Mesothelial cell of epicardium (in vitro differentiated cells): Measurements from ENCODE around the gene AIMP2. TPM values are rescaled to one million over a fixed set of nuclear protein-coding genes. Genes with fewer than 3 reads are reported as not detected.
A peak's percentile ranks its signal among the peaks of the same experiment; 100 is the strongest.
"Not testable (repeated sequence)": the region's sequence is repeated elsewhere in the genome, so short reads cannot be mapped to it uniquely, and the experiment has no call there.

Experiments
- DNase-seq, 2 experiments: peaks; one replicate each; pipeline ENCODE4 v3.0.0; 2021; ENCODE audit warnings: low spot score in 2 of 2; ENCODE audit not compliant: unreplicated experiment in 2 of 2
- H3K27ac Mint-ChIP-seq: 2 replicates; pipeline ENCODE4 v1.8.0; 2021; ENCODE audit warnings: mixed read lengths
- H3K27me3 Mint-ChIP-seq: 2 replicates; pipeline ENCODE4 v1.8.0; 2021; ENCODE audit warnings: low read depth, mixed read lengths
- H3K36me3 Mint-ChIP-seq: 2 replicates; pipeline ENCODE4 v1.8.0; 2021; ENCODE audit warnings: mixed read lengths
- H3K4me1 Mint-ChIP-seq: 2 replicates; pipeline ENCODE4 v1.8.0; 2021; ENCODE audit warnings: mixed read lengths
- H3K4me3 Mint-ChIP-seq: 2 replicates; pipeline ENCODE4 v1.8.0; 2021; ENCODE audit warnings: mild to moderate bottlenecking, moderate library complexity, mixed read lengths
- H3K9me3 Mint-ChIP-seq: 2 replicates; pipeline ENCODE4 v1.8.0; 2021; ENCODE audit warnings: mixed read lengths
- total RNA-seq: library from RNA; stranded (reverse); gene quantifications from 3 replicates; pipeline ENCODE4 v1.2.1, GENCODE V29; 2021
- TF ChIP-seq, protein P1 (sequence below): fragments of 200-600 bp; sonication (generic); IDR thresholded peaks from one replicate; pipeline ENCODE4 v1.5.0; 2021; ENCODE audit warnings: antibody characterized with exemption; ENCODE audit not compliant: unreplicated experiment

AIMP2 gene
- total RNA-seq, 1 donor from 2014 or later: 26.9 TPM

DNA sequence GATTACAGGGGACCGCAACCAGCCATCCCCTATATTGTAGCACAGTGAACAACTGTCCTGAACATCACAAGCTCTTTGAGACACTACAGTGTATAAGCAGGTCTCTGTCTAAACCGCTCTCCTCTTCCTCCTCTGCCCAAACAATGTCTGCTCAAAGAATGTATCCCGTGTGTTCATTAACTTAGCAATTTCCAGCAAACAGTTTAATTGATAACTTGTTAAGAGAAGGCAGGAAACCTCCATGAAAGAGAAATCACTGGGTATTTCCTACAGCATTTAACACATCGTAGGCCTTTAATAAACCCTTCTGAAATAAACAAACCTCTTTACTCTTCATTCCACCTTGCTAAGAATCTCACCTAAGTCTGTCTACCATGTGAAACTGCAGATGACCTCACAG, 1.7 kb upstream of the AIMP2 start:
- TF ChIP-seq, protein P1, sequence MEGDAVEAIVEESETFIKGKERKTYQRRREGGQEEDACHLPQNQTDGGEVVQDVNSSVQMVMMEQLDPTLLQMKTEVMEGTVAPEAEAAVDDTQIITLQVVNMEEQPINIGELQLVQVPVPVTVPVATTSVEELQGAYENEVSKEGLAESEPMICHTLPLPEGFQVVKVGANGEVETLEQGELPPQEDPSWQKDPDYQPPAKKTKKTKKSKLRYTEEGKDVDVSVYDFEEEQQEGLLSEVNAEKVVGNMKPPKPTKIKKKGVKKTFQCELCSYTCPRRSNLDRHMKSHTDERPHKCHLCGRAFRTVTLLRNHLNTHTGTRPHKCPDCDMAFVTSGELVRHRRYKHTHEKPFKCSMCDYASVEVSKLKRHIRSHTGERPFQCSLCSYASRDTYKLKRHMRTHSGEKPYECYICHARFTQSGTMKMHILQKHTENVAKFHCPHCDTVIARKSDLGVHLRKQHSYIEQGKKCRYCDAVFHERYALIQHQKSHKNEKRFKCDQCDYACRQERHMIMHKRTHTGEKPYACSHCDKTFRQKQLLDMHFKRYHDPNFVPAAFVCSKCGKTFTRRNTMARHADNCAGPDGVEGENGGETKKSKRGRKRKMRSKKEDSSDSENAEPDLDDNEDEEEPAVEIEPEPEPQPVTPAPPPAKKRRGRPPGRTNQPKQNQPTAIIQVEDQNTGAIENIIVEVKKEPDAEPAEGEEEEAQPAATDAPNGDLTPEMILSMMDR: no peak
- H3K27me3 Mint-ChIP-seq: no peaks in the 10 kb centered on the region
- no peak for DNase-seq
- H3K27ac Mint-ChIP-seq: peak overlapping the region; percentile 23
- peaks cover 10% of the 10 kb centered on the region for H3K36me3 Mint-ChIP-seq
- H3K4me3 Mint-ChIP-seq: peak overlapping the region; percentile 55
- H3K4me1 Mint-ChIP-seq: peaks cover 12% of the 10 kb centered on the region
- no peaks in the 10 kb centered on the region for H3K9me3 Mint-ChIP-seq

DNA sequence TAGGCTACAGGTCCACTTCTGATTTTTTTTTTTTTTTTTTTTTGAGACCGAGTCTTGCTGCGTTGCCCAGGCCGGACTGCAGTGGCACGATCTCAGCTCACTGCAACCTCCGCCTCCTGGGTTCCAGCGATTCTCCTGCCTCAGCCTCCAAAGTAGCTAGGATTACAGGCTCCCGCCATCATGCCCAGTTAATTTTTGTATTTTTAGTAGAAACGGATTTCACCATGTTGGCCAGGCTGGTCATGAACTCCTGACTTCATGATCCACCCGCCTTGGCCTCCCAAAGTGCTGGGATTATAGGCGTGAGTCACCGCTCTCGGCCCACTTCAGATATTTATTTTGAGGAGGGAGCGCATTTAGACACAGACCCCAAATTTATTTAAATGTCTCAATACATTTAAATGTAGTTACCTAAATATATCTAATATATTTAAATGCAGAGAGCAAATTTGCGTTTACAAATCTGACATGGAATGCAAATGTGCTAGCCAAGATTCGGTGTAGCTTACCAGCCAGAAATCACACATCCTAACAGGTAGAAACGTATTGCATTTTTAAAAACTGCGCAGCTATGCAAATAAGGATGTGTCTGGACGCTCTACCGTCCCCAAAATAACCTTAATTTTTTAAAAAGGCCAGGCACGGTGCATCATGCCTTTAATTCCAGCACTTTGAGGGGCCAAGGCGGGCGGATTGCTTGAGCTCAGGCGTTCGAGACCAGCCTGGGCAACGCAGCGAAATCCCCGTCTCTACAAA, 1.1 kb upstream of the AIMP2 start:
- peak overlapping the region; percentile 98 for H3K27ac Mint-ChIP-seq
- not testable (repeated sequence) for H3K27me3 Mint-ChIP-seq, DNase-seq, H3K9me3 Mint-ChIP-seq
- peaks cover 17% of the 10 kb centered on the region for H3K4me1 Mint-ChIP-seq
- H3K36me3 Mint-ChIP-seq: peaks cover 11% of the 10 kb centered on the region
- peak overlapping the region; percentile 83 for H3K4me3 Mint-ChIP-seq

DNA sequence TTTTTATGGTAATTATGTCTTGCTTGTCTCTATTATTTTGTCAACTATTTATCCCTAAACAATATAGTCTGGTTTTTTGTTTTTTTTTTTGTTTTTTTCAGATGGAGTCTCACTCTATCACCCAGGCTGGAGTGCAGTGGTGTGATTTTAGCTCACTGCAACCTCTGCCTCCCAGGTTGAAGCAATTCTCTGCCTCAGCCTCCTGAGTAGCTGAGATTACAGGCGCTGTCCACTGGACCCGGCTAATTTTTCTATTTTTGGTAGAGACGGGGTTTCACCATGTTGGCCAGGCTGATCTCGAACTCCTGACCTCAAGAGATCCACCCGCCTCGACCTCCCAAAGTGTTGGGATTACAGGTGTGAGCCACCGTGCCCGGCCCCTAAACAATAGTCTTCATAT, 1.3 kb downstream of the AIMP2 start:
- peak overlapping the region; percentile 85 for H3K27ac Mint-ChIP-seq
- H3K4me1 Mint-ChIP-seq: peaks cover 17% of the 10 kb centered on the region
- H3K9me3 Mint-ChIP-seq, DNase-seq, H3K27me3 Mint-ChIP-seq: not testable (repeated sequence)
- H3K36me3 Mint-ChIP-seq: peaks cover 11% of the 10 kb centered on the region
- H3K4me3 Mint-ChIP-seq: peak overlapping the region; percentile 83

DNA sequence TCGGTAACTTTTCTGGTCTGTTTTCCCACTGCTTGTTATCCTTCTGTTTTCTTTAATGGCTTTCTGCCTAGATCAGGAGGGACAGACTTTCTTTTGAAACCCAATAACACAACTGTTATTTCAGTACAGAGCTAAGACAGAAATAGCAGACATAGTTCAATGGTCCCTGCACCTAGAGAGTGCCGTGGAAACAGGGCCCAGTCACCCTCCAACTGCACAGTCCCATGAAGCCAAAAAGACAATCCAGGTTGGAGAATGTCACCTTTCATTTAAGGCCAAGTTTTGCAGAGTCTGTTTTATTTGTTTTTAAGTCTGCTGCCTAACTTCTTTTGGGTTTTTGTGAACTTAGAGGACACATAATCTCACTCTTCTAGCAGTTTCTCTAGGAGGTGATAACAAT, 2.5 kb downstream of the AIMP2 start:
- Mint-ChIP-seq H3K9me3 (no peaks in the 10 kb centered on the region), H3K4me1 (peaks cover 17% of the 10 kb centered on the region), H3K27me3 (no peaks in the 10 kb centered on the region), H3K36me3 (peaks cover 17% of the 10 kb centered on the region), H3K27ac (peak overlapping the region; percentile 63), H3K4me3 (no peak overlapping the region)
- DNase-seq: no peak
- TF ChIP-seq, protein P1: no peak

DNA sequence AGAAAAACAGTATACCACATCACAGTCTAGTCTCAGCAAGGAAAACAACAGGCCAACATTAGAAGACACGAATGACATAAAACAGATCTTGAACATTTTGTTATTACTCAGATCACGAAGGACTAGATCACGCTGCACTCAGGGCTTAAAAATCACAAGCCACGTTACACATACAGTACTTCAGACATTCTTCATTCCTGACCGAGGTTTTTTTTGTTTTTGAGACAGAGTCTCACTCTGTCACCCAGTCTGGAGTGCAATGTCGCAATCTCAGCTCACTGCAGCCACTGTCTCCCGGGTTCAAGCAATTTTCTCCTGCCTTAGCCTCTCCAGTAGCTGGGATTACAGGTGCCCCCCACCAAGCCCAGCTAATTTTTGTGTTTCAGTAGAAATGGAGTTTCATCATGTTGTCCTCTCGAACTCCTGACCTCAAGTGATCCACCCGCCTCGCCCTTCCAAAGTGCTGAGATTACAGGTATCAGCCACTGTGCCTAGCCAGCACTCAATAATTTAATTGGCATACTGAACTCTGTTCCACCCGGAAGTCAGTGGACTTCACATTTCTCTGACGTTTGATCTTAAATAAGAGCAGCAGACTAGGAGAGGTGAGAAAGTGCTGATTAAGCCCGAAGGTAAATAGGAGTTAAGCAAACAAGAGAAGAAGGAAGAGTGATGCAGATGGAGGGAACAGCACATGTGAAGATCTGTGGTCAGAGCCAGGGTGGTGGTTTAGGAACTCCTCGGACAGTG, 3.5 kb downstream of the AIMP2 start:
- no peak for DNase-seq
- H3K27ac Mint-ChIP-seq: peak overlapping the region; percentile 63
- TF ChIP-seq, protein P1: no peak
- no peaks in the 10 kb centered on the region for H3K9me3 Mint-ChIP-seq
- H3K27me3 Mint-ChIP-seq: no peaks in the 10 kb centered on the region
- no peak overlapping the region for H3K4me3 Mint-ChIP-seq
- peaks cover 14% of the 10 kb centered on the region for H3K4me1 Mint-ChIP-seq
- peaks cover 20% of the 10 kb centered on the region for H3K36me3 Mint-ChIP-seq

DNA sequence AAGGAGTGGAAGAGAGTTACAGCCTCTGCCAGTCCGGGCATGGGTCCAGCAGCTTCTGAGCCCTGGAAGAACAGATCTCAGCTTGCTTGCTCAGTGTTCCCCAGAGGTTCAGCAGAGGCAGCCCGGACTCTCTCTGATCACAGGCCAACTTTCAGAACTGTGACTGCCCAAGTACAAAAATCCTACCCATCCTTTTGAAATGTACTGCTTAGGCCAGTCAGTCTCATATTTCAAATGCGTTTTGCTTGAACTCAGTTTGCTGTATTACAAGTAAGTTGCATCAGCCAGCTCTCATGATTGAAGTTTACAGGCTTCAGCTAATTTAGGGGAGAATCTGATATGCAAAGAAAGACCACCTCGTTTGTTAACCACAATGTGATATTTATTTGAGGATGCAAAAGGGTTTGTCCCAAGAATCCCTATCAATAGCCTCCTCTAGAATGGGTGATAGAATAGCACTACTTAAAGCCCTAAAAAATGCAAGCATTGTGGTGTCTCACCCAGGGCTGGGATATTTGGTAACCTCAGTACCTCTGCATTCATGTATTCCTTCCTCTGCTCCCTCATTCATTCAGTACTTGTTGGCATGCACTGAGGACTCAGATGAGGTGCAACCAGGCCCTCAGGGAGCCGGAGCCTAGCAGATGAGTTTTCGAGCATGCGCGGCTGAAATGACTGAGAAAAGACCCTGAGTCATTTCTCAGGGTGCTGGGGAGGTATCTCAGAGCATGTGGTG, 7.0 kb downstream of the AIMP2 start:
- Mint-ChIP-seq H3K4me1 (peaks cover 18% of the 10 kb centered on the region), H3K4me3 (no peak overlapping the region), H3K27me3 (no peaks in the 10 kb centered on the region), H3K9me3 (no peaks in the 10 kb centered on the region), H3K36me3 (peaks cover 33% of the 10 kb centered on the region), H3K27ac (peak overlapping the region; percentile 34)
- DNase-seq: no peak
- TF ChIP-seq, protein P1: no peak
